GM12891 (cell line): ENCODE data around the gene VTI1A.

ENCODE experiments used
- DNase-seq: peaks from one replicate; pipeline ENCODE4 v3.0.0; 2011; ENCODE audit warnings: low spot score; ENCODE audit not compliant: insufficient read length
- FAIRE-seq: peaks from 2 replicates; lab custom pipeline; 2011; peaks lifted over from hg19 to GRCh38; lab: Jason Lieb, UNC
- PAX5 ChIP-seq: IDR thresholded peaks from 2 replicates; pipeline ENCODE4 v1.6.1; 2011; ENCODE audit warnings: low read length, moderate library complexity, mild to moderate bottlenecking; ENCODE audit not compliant: insufficient read depth, severe bottlenecking
- POLR2A ChIP-seq: IDR thresholded peaks from 2 replicates; pipeline ENCODE4 v1.6.1; 2011; ENCODE audit warnings: low read depth, low read length, control low read depth
- POLR2AphosphoS5 ChIP-seq: IDR thresholded peaks from 2 replicates; pipeline ENCODE4 v1.6.1; 2011; ENCODE audit warnings: low read depth, low read length, control low read depth
- POU2F2 ChIP-seq: IDR thresholded peaks from 2 replicates; pipeline ENCODE4 v1.6.1; 2011; ENCODE audit warnings: low read depth, mild to moderate bottlenecking, control low read depth, low read length, moderate library complexity
- SPI1 ChIP-seq: IDR thresholded peaks from 2 replicates; pipeline ENCODE4 v1.6.1; 2011; ENCODE audit warnings: low read depth, low read length, control low read depth
- TAF1 ChIP-seq: IDR thresholded peaks from 2 replicates; pipeline ENCODE4 v1.6.1; 2011; ENCODE audit warnings: low read depth, low read length, control low read depth

Gene VTI1A

DNA sequence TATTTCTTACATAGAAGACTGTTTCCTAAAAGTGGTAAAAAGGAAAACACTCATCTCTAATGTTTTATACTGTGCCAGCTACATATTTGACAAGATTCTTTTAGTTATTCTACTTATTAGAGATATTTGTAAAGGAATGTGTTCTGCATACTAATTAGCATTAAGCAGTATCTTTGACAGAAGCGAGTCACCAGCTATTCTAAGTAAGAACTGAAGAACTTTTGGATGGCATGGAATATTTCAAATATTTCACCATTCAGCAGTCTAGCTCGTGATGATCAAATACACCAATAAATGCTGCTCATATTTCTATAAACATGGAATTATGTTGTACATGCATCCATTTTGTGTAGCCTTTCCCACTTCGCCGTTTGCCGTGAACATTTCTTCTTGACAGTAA, 261.4 kb downstream of the VTI1A start:
- no peak for TF ChIP-seq SPI1
- no peak for TF ChIP-seq TAF1
- no peak for TF ChIP-seq PAX5
- no peak for TF ChIP-seq POU2F2
- TF ChIP-seq POLR2AphosphoS5 = no peak
- TF ChIP-seq POLR2A = no peak
- DNase-seq (no peak), FAIRE-seq (no peak)

DNA sequence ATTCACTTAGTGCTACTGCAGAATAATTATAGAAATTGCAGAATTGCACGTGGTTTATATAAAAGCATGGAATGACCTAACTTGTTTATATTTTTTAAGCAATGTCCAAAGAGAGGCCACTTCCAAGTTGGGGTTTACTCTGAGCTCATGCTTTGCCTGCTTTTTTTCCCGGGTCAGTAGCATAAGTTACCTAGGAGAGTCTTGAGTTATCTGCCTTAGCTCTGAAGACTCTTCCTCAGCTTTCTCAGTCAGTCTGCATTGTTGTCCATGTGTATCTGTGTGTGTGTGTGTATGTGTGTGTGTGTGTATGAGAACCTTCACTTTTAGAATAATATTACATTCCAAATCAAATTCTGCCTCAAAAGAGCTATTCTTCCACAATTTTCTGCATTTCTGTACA, 263.5 kb downstream of the VTI1A start:
- no peak for FAIRE-seq
- no peak for DNase-seq
- no peak for TF ChIP-seq PAX5
- no peak for TF ChIP-seq POLR2A
- no peak for TF ChIP-seq POLR2AphosphoS5
- TF ChIP-seq POU2F2 = no peak
- no peak for TF ChIP-seq TAF1
- TF ChIP-seq SPI1 = no peak

- no peak for FAIRE-seq
- TF ChIP-seq POU2F2 = no peak
- TF ChIP-seq TAF1 = no peak
- no peak for TF ChIP-seq PAX5
- TF ChIP-seq SPI1 = no peak
- TF ChIP-seq POLR2AphosphoS5 = no peak
- no peak for TF ChIP-seq POLR2A
- no peak for DNase-seq
Observed at GRCh38 chr10:112711366-112711765, 264.4 kb downstream of the VTI1A start.

- DNase-seq (no peak), FAIRE-seq (no peak)
- TF ChIP-seq TAF1 (no peak), SPI1 (no peak), POU2F2 (no peak), POLR2A (no peak), POLR2AphosphoS5 (no peak), PAX5 (no peak)
Observed at GRCh38 chr10:112712536-112712935, 265.5 kb downstream of the VTI1A start.

- DNase-seq (no peak), FAIRE-seq (no peak)
- TF ChIP-seq POLR2AphosphoS5 (no peak), POU2F2 (no peak), SPI1 (no peak), POLR2A (no peak), TAF1 (no peak), PAX5 (no peak)
Observed at GRCh38 chr10:112713411-112713810, 266.4 kb downstream of the VTI1A start.

DNA sequence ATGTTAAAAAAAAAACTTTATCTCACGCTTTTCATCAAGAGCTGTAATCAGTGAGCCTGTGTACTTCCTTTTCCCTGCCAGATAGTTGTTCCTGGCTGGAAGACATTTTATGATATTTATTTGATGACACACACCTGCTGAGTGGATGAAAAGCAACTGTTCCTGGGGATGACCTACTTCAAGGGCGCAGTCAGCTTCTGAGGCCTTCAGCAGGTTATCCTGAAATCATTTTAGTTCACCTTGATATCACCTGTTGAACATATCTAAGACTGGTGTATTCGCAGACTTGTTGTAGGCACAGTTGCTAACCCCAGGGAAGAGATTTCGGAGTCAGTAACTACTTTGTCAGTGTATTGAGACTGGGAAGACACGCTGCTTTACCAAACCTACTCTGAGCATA, 268.6 kb downstream of the VTI1A start:
- FAIRE-seq = no peak
- no peak for TF ChIP-seq POLR2A
- TF ChIP-seq SPI1 = no peak
- no peak for TF ChIP-seq TAF1
- no peak for TF ChIP-seq POU2F2
- no peak for TF ChIP-seq POLR2AphosphoS5
- TF ChIP-seq PAX5 = no peak
- no peak for DNase-seq

DNA sequence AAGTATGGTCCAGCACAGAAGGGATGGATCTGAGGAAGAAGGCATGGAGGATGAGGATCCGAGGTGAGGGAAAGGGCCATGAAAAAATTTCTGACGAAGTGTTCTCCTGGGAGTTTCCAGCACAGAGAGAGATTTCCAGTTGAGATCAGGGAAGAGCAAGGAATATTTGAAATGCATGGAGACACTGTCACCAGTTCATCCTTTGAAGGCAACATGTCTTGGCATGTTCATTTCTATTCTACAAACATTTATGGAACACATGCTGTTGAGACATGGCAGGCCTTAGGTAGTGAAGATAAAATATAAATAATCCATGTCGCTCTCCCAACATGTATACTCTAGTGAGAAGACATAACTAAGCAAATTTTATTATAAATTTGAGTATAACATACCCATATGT, 269.1 kb downstream of the VTI1A start:
- DNase-seq = no peak
- TF ChIP-seq SPI1 (no peak), PAX5 (no peak)
- no peak for FAIRE-seq

DNA sequence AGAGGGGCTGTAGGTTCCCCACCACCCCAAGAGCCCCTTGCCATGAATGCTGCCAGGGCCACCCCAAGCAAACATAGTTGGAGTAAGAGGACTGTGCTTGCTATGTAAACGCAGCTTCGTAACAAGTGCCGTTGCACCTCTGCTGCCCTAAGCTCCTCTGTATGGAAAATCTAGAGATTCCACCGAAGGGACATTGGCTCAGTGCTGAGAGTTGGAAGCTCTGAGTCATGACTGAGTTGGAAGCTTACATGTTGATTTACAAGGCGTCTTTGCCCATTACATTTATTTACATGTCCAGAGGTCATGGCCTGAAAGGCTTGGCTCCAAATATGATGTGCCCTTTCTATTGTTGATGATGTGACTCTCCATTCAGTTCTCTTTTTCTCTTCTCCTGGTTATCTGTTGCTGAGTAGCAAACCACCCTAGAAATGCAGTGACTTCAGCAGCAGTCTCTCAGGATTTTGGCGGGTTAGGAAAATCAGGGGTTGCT, 270.0 kb downstream of the VTI1A start:
- DNase-seq (no peak), FAIRE-seq (no peak)
- no peak for TF ChIP-seq PAX5
- no peak for TF ChIP-seq POLR2A
- TF ChIP-seq TAF1 = no peak

- TF ChIP-seq SPI1 (no peak), TAF1 (no peak), POU2F2 (no peak), PAX5 (no peak), POLR2AphosphoS5 (no peak), POLR2A (no peak)
- DNase-seq (no peak), FAIRE-seq (no peak)
Observed at GRCh38 chr10:112720178-112720577, 273.2 kb downstream of the VTI1A start.

DNA sequence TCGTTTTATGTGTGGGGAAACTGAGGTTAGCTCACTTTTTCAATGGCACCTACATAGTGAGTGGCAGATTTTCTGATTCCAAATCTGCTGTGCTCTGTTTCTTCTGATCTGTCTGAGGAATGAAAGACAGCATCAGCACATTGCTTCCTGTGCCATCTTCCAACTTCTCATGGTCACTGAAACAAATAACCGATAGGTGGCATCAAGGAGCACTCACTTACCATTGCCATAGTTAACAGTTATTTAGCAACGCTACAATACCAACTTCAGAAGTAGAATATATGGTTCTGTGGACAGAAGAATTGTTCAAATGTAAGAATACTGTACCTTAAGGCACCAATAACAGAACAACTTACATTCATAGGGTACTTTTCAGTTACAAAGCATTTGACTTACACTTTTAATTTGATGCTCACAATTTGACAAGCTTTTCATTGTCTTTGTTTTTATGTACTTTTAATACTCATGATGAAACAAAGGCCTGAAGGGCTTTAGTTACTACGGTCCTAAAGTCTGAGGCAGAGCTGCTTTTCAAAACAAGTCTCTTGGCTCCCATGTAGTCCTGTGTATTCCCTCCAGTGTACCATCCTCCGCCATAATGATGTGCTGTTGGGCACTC, 274.2 kb downstream of the VTI1A start:
- FAIRE-seq (peak; percentile 90), DNase-seq (peak; percentile 19)
- TF ChIP-seq SPI1 (no peak), PAX5 (no peak), POU2F2 (no peak), POLR2A (no peak)

GRCh38 chr10:112722758-112723157, 275.7 kb downstream of the VTI1A start:
- TF ChIP-seq TAF1 = no peak
- TF ChIP-seq POLR2A = no peak
- no peak for TF ChIP-seq SPI1
- no peak for TF ChIP-seq PAX5
- no peak for TF ChIP-seq POU2F2
- TF ChIP-seq POLR2AphosphoS5 = no peak
- DNase-seq = no peak
- no peak for FAIRE-seq
